Activated CD8-positive, alpha-beta memory T cell treated with anti-CD3 and anti-CD28 coated beads, Interleukin-2, amount 50 U/mL, for 1 hour (primary cell): ENCODE data around the gene TTN.

Source experiments
- DNase-seq: peaks from one replicate; pipeline ENCODE4 v3.0.0-alpha.2; 2020; ENCODE audit errors: extremely low read depth

Gene TTN

DNA sequence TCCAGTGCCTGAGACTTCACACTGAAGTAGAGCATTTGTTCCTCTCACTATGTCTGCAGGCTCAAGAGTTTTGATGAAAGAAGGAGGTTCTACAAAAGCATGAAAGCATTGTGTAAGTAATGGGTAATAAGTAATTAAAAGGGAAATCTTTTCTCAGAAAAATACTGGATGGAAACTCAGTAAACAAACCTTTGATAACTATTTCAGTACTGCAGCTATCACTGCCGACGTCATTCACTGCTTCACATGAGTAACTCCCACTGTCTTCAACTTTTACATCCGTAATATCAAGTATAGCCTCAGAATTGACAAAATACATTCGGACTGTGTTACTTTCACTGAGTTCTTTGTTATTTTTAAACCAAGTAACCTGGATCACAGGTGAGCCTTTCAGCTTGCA, 72.7 kb downstream of the TTN start:
- DNase-seq = no peak

DNA sequence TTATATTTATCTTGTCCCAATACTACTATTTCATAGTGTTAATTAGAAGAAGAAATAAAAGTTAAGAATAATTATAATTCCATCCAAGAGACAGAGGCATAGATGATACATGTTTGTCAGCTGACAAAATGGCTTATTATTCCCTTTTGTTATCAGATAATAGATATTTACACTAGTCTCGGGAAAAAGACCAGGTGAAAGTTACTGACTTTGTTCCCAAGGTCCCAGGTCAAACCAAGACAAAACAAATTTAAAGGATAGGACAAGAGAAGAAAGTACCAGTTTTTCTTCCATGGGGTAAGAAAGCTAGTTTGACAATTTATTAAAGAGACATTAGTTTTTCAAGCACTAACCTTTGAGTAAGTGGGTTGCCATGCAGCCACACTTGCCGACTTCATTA, 73.2 kb downstream of the TTN start:
- no peak for DNase-seq

DNA sequence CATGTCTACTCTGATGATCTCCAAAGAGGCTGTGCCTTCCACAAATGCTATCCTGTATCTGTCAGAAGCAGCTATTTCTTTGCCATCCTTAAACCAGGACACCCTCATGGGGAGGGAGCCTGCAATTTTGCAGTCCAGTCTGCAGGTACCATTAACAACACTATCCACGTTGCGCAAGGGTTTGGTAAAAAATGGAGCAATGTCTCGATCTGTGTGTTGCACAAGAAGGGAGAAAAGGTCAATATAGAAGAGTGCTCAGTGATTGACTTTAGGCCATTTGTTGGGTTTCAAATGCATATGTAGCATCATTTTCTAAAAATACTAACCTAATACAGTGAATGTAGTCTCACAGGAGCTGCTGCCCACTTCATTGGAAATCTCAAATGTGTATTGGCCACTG, 74.3 kb downstream of the TTN start:
- DNase-seq = no peak

DNA sequence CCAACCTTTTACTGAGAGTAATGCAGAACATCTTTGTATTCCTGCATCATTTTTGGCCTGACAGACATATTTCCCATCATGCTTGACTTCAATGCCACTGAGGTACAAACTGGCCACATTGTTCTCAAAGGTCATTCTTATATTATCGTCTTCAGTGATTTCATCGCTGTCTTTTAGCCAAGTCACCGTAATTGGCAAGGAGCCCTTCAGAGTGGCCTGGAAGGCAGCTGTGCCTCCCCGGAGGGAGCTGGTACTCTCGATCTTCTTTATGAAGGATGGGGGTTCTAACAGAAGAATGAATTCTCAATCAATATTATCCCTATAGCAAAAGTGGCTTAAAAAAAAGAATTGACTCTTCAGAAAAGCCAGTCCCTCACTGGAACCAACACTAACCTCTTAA, 75.9 kb downstream of the TTN start:
- no peak for DNase-seq

DNA sequence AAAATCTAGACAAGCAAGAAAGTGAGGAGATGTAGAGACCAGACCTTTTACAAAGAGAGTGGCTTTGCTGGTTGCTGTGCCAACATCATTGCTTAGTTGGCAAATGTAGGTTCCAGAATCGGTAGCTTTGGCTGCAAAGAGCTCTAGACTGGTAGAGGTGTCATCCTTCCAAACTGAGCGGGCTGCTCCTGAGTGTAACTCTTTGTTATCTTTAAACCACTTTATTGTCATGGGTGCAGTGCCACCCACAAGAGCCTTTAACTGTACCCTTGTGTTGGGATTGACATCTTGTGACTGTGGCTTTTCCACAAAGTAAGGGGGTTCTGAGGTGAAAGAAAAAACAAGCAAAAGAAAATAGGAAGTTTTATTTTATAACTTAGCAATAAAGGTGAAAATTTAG, 77.2 kb downstream of the TTN start:
- no peak for DNase-seq

DNA sequence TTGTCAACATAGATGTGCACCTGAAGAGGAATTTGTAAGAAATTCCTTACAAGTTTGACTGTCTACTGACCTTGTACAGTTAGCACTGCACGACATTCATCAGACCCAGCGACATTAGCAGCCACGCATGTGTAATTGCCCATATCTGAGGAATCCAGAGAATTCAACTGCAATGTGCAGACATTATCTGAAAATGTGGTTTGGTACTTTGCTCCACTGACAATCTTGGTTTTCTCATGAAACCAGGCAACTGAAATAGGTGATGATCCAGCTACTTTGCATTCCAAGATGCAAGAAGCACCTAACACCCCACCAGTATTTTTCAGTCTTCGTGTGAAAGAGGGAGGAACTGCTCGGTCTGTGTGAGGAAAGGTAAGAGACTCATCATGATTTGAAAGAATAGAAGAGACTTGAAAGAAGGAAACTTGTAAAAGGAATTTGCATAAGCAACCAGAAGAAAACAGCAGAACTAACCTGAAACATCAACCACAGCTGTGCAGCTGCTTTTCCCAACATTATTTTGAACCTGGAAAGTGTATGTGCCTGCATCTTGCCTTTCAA, 83.4 kb downstream of the TTN start:
- DNase-seq = no peak

DNA sequence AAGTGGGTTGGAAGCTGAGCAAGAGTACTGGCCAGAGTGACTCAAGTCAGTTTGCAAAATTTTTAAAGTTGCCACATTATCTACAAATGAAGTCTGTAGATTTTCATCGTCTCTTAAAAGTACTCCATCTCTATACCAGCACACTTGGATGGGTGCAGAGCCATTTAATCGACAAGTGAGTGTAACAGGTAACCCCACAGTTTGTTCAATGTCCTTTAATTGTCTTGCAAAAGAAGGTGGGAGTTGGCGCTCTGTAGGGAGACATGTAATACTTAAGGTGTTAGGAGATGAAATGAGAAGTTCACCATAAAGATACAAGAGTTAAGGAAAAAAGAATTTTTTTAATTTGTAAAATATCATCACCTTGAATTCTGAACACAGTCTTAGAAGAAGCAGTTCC, 84.9 kb downstream of the TTN start:
- no peak for DNase-seq

DNA sequence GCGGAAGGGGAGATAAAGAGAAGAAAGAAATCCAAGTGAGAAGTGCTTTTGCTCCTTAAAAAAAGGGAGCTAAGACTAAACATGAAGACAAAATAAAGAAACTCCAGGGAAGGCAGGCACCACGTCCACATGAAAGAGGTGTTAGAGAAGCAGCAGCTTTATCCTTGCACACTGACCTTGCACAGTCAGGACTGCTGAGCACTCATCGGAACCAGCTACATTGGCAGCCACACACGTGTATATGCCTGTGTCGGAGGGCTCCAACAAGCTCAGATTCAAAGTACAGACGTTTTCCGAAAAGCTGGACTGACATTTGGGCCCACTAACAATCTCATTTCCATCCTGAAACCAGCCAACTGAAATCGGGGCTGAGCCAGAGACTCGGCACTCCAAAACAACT, 88.2 kb downstream of the TTN start:
- DNase-seq = no peak

DNA sequence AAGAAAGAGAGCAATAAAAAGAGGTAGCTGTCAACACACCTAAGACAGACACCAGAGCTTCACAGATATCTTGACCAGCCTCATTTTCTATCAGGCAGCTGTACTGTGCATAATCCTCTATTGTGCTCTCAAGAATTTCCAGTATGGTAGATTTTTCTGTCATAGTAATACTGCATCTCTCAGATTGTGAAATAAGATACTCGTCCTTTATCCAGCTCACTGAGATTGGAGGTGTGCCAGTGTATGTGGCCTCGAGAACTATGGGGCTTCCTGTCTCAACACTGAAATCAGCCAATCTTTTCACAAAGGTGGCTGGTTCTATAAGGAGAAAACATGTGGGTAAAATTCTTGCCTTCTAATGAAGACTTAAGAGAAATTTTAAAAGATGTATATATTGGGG, 88.9 kb downstream of the TTN start:
- no peak for DNase-seq

DNA sequence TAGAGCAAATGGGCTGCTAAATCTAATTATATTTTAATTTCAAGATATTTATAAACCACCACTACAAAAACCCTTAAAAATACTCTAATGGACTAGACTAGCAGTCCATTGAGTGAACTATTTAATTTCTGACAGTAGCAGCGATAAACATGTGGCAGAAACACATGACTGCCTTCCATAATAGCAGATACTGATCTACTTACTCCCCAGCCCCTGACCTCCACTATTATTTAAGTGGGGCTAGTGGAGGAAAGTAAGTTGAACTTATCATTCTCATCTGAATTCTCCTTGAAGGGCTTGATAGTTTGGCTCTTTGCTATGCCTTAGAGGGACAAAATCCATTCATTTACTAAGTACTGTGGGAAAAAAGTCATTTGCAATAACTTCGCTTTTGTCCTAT, 90.8 kb downstream of the TTN start:
- DNase-seq = no peak

DNA sequence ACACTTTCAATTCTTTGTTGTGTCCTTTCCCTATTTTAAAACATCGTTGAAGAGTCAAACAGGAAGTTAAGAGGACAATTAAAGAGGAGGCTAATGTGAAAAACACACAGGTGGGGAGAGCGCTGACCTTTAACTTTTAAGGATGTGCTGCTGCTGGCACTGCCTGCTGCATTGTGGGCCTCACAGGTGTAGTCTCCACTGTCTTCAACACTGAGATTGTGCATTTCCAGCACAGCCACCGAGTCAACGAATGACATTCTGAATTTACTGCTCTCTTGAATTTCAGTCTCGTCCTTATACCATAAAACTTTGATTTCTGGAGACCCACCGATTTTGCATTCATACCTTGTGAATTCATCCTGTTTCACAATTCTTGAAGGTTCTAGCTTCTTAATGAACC, 91.9 kb downstream of the TTN start:
- no peak for DNase-seq

DNA sequence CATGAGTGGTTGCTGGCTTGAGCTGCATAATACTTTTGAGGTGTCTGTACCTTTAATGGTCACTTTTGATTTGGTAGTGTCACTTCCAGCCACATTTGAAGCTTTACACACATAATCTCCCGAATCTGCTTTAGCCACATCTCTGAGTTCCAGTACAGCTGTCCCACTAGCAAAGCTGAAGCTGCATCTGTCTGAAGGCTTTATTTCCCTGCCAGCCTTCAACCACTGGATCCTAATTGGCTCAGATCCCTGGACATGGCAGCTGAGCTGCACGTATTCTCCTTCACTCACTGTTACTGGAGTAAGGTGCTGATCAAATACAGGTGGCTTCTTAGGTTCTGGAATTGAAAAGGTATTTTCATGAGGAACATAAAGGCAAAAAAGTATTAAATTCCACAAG, 99.7 kb downstream of the TTN start:
- DNase-seq = no peak

DNA sequence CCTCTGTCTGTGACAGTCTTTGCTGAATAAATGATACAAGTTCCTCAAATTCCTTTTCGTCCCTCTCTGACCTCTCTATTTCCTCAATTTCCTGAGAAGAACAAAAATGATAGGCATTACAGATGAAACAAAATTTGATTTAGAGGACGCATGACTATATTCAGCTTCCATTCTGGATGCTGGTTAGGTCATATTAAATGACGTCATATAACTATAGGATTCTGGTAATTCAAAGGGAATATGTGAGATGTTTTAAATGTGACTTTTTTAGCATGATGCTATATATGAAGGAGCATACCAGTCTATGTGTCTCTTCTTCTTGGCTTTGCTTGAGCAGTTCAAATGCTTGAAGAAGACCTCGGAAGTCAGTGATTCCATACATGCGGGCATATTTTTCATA, 102.3 kb downstream of the TTN start:
- no peak for DNase-seq

DNA sequence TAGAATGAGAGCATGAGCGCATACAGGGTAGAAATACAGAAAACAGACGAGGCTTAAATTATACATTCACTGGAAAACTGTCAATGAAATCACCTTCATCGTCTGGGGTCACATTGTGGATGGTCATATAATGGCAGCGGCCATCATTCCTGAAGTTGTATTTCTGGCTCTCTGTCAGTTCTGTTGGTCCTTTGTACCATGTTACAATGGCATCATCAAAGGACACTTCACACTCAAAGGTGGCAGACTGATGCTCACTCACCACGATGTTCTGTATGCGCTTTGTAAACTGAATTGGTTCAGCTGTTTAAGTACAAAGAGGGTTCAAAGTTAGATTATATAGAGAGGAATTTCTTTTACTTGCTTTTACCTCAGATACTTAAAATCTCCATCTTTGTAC, 104.9 kb downstream of the TTN start:
- DNase-seq = no peak

DNA sequence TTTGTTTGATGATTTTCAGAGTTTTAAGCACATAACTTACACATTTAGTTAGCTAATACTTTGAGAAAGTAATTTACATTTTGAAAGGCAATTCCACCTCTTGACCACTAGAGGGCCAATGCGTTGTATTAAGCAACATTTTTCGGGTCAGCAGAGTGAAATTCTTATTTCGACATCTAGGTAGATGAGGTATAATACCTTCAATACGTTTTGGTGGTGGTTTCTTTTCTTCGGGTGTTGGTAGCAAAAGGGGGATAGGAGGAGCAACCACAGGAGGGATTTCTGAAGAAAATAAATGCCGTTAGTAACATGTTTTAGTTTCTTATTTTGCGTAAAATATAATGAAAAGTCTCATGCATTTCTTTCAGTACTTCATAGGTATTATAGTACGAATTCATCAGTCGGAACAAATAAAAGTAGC, 106.3 kb downstream of the TTN start:
- DNase-seq = no peak

DNA sequence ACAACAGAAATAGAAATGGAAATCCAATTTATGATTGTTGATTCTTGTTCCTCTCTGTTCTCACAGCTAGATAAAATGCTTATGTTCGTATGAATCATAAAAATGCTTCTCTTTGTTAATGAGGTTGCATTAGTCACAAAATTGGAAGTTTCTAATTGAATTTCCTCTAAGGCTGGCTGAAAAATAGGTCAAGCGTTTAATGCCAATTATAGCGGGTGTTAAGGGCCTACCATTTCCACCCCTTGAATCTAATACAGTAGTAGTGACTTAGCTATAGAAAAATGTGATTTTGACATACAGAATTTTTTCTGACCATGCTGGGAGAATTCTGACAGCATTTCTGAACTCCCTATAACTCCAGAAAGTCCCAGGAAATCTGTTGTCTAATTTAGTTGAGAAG, 107.1 kb downstream of the TTN start:
- no peak for DNase-seq

DNA sequence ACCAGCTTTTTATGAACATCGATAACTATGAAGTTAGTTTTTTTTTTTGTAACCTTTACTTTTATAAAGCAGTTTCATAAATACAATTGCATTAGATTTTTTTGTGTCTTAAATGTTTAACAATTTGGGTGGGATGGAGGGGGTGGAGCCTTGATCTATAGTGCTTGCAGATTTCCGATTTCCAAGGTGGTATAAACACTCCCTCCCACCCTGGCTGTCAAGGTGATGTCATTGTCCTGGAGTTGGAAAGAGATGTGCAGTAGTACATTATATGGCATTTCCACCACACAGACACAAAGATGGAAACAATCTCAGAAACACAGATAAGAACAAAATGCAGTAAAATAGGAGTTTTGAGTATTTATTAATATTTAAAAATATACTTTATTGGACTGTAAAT, 114.4 kb downstream of the TTN start:
- no peak for DNase-seq

DNA sequence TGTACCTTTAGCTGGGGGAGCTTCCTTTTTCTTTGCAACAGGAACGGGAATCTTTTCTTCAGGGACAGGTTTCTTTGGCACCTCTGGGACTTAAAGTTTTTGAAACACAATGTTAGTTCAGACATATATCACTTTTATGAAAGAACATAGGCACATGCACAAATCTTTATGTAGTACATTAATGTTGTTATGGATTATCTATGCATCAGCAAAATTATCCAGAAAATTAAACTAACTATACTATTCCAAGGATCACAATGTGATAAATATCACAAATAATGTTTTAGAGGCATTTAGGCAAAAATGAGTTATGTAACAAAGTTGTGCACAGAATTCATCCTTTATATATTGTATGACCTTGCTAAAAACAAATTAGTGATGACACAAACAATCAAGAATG, 117.4 kb downstream of the TTN start:
- DNase-seq = no peak

DNA sequence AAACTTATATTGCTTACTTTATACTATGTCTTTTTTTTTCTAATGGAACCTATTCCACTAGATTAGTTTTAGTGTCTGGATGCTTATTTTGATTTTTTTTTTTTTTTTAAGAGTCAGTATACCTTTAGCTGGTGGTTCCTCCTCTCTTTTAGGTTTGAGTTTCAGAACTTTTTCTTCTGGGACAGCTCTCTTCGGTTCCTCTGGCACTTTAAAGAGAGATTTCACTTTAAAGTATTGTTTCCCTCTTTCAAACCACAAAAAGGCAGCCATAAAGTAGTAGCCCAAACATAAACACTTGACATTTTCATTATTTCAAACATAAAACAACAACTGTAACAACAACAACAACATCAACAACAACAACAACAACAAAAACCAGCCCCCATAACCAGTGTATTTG, 123.3 kb downstream of the TTN start:
- DNase-seq = no peak

DNA sequence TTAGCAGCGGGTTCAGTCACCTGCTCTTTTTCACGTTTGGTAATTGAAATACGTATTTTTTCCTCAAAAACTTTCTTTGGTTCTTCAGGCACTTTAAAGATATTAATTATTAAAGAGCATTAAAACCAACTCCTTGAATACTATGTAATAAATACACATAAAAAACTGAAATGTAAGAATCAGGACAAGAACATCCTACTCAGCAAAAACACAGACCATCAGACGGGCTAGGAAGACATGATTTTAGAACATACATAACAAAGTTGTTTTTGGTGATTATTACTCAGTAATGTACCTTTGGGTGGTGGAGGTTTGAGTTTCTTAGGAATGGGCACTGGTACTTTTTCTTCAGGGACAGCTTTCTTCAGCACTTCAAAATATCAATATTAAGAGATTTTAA, 126.1 kb downstream of the TTN start:
- DNase-seq = no peak

DNA sequence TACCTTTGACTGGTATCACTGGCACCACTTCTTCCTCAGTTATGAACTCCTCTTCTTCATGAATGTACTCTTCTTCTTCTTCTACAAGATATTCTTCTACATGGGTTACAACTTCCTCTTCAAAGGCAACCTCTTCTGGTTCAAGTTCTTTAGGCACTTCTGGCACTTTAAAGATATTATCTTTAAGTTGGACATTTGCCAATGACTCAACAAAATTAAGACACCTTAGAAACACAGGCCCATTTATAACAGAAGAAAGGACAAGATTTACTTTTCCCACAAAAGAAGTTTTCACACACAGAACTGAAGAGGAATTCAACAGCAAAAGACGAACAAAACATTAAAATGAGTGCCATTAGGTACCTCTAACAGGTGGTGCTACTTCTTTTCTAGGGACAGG, 127.3 kb downstream of the TTN start:
- DNase-seq = no peak

DNA sequence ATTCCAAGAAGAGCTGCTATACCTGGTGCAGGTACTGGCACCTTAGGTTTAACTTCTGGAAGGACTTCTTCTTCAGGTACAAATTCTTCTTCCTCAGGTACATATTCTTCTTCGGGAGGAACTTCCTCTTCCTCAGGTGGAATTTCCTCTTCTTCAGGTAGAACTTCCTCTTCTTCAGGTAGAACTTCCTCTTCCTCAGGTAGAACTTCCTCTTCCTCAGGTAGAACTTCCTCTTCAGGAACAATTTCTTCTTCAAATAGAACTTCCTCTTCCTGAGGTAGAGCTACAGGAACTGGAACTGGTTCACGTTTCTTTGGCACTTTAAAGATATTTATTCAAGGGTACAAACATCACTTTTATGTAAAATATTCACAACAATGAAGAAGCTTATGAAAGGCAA, 129.6 kb downstream of the TTN start:
- DNase-seq = no peak

DNA sequence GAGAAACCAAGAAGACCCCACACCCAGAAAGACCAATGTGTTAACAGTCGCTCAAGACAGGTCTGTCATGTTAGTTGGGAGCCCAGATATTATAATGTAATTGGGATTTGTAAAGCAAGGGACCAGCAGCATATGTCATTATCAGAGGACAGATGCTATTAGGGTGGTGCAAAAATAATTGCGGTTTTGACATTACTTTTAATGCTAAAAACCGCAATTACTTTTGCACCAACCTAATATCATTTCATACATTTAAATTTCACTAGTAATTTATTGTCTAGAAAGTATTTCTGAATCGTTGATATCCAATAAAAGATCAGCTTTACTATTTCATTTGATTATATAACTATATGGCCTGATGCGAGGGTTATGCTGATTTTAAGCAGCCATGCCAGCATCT, 131.2 kb downstream of the TTN start:
- DNase-seq = no peak

DNA sequence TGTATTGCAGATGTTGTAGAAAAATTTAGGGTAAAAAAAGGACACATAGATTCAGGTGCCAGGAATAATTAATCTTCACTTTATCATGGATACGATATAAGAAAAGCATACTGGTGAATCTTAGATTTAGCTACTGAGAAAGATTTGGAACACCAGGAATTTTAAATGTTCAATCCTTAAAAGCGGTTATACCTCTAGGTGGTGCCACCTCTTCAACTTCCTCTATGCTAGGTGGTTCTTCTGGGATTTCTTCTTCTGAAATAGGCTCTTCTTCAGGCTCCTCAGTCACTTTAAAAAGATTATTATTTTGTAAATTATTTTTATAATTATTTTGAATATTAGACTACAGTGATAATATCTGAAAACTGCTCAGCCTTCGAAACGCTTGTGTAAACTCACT, 133.1 kb downstream of the TTN start:
- no peak for DNase-seq

DNA sequence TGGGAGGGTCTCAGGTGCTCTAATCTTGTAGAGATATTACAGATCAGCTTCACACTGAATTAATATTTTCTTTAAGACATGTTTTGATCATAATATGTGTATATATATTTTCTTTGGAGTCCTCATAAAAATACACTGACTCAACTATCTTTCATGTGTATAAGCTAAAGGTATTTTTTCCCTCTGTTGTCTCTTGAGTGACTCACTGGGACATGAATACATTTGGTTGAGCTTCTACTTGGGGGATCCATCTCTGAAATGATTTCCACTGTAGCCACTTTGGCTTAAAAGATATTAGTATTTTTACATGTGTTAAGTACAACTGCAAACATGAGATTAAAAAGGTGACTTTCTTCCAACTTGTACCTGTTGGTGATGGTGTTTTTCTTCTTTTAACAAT, 140.8 kb downstream of the TTN start:
- no peak for DNase-seq
